Renal pelvis (tissue), 4 donors: Measurements from ENCODE around the gene ANGEL1. TPM values are rescaled to one million over a fixed set of nuclear protein-coding genes. Genes with fewer than 3 reads are reported as not detected.

Experiments used
- DNase-seq: peaks from one replicate; pipeline ENCODE4 v3.0.0-alpha.2; 2013
- polyA plus RNA-seq, 3 donors: library from polyadenylated mRNA; unstranded; fragments of 120-200 nt; gene quantifications; one replicate each; pipeline ENCODE4 v1.2.1, GENCODE V29; 2013; ENCODE audit not compliant: insufficient read length in 3 of 3

ANGEL1 gene
- polyA plus RNA-seq, 3 donors: 24.1 to 37.7 (median 36.3) TPM

DNA sequence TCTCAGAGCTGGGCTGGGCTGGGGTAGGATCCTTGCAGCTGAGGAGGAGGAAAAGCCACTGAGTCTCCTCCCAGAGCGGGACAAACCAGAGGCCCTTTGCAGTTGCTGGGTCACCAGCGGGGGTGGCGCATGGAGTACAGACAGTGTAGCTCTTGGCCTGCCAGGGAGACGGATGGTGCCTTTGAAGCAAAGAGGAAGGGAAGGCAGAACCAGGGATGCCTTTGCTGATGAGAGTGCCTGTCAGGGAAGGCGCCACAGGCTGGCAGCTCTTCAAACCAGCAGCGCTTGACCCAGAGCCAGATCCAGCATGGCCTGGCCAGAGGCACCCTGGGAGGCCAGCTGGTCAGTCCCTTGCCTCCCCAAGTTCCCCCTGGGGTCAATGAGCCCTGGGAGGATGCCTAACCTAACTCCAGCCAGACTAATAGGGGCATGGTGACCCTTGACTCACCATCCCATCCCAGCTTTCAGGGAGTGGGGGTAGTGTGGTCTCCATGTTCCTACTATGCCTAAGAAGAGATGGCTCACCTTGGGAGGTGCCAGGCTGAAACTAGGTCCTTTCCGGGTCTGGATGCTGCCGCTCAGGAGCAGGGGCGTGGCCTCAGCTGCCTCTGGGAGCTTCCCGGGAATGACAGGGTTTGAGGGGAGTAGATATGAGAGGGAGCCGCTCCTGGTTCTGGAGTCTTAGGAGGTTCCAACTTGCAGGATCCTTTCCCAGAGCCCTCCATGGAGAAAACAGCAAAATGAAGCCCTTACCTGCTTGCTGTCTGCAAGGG lies 31.6 kb downstream of the ANGEL1 start:
- DNase-seq: no peak

DNA sequence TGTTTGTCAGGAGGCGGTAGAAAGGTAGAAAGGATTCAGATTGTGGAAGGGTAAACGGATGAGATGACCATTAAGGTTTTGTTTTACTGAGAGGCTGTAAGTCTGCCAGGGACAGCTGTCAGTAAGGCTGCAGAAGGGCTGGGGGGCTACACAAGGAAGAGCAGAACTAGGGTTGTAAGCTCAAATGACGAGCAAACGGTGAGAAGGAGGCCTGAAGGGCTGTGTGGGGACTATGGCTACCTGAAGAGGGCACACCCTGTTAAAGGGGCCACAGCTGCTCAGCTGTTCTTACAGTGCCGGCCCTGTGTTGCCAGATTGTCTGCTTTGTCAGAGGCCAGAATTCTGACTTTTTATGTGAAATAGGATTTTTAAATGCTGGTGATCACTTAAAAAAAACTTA lies 32.3 kb downstream of the ANGEL1 start:
- no peak for DNase-seq

DNA sequence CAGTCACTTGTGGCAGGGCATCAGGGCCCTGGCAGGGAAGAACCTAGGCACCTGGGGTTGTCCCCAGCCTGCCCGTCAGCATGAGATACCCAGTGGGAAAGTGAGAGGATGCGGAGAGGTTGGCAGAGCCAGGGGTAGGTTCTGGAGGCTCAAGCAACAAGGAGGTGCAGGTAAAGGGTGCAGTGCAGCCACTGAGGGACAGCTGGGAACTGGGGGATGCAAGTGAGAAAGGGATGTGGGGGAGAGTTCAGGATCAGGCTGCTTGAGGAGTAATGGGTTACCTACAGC lies 32.7 kb downstream of the ANGEL1 start:
- DNase-seq: no peak

DNA sequence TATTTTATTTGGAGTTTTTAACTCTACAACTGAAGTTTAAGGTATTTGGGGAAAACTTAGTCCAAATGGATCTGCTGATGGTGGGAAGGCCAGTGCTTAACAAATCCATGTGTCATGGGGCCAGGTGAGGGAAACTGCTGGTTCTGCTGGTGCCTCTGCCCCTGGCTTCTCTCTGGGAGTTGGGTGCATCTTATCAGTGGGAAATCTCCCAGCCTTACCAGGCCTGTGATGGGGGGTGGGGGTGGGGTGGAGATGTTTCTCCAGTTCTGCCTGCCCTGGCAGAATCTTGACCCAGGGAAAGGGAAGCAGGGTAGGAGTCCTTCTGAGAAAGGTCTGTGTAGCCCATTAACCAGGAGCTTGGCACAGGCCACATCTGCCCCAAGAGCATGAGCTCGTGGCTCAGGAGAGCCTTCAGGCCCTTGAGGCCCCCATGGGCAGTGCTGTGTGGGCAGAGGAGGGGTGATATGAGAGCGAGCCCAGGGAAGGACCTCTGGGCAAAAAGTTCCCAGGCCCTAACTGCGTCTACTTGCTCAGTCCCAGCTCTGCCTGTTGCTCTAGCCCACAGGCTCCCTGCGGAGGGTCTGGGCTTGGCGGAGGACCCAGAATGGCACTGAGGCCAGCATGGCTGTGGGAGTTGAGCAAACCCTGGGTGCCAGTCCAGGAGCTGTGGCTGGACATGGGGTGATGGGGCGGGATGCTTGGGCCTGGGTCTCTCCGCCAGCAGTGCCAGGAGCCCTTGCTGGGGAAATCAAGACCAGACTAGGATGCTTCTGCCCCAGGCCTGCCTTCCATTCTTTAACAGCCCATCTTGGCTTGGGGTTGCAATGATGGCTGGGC lies 33.2 kb downstream of the ANGEL1 start:
- DNase-seq: no peak

DNA sequence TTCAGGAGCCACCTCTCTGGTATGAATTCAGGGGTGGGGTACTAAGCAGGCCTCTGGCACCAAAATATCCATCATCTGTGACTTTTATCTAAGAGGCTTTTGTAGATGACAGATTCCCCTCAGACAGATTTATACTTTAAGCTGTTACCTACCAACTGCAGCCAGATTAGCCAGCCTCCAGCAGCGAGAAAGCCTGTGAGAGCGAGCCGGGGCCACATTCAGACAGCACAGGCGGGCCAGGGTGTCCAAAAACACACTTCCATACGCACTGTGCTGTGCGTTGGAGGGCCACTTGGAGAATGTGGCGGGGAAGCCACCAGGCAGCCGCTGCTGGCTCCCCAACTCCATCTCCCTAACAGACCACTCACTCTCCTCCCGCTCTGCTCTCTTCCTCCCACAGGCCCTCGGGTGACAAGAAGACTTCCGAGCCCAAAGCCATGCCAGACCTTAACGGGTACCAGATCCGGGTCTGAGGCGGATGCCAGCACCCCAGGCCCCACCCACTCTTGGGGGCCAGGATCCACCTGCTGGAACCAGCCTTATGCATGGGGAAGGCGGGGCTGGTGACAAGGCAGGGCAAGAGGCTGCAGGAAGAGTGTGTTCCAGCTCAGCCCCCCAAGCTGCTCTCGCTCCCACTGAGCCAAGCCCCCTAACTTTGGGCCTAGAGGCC lies 34.0 kb downstream of the ANGEL1 start:
- DNase-seq: no peak

DNA sequence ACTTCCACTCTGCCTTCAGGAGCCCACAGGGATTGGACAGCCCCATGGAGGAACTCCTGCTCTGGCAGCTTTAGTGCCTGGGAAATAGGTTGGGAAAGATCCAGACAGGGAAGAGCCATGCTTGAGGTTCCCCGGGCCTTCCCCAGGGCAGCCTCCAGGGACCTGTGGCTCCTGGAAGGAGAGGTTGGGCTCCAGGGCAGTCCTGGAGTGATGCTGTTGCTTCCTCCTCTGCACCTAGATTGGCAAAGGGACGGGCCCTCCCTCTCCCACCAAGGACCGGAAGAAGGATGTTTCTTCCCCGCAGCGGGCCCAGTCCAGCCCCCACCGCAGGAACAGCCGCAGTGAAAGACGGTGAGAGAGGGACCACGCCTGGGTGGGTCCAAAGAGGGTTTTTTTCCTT lies 35.0 kb downstream of the ANGEL1 start:
- DNase-seq: no peak

DNA sequence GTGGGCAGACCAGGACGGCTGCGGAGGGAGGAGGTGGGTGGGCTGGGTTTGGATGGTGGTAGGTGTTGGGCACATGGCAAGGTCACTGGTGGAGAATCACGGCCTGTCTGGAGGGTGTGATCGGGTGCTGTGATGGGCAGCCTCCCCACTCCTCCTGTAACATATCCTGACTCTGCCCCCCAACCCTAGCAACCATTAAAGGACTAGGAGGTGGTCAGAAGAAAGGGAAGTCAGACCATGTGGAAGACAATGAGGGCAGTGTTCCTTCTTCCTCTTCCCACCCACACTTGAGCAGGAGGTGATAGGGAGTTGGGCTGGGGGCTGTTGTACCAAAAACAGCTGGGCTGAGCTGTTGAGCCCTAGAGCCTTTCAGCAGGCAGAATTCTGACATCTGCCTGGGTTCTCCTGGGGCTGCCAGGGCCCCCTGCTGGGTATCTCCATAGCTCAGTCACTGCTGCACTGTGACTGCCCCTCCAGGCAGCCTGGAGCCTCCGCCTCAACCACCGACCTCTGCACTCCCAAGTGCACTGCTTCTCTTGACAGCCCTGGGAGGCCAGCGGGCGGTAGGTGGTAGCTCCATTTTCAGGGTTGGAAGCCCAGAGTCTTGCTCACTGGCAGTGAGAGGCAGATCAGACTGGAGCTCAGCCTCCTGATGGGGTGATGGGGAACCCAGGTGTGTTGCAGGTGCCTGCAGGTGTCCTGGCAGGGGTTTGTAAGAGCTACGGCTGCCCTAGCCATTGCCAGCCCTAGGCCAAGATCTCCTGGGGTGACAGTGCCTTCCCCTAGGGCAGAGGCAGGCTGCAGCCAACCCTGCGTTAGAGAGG lies 36.0 kb downstream of the ANGEL1 start:
- DNase-seq: no peak

DNA sequence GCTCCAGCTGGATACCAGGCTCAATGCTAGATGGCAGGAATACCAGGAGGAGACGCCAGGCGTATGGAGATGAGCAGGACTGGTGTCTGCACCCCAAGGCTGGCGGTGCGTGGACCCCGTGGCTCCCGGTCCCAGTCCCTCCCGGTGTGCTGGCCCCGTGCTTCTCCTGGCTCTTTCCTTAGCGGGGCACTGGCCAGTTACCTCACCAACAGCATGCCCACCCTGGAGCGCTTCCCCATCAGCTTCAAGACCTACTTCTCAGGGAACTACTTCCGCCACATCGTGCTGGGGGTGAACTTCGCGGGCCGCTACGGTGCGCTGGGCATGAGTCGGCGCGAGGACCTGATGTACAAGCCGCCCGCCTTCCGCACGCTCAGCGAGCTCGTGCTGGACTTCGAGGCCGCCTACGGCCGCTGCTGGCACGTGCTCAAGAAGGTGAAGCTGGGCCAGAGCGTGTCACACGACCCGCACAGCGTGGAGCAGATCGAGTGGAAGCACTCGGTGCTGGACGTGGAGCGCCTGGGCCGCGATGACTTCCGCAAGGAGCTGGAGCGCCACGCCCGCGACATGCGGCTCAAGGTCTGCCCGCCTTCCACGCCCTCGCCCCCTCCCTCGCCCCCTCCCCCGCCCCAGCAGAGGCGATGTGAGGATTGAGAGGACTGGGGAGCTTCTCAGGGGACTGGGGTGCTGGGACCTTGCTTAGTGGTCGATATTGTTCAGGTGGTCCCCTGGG lies 36.8 kb downstream of the ANGEL1 start:
- no peak for DNase-seq

DNA sequence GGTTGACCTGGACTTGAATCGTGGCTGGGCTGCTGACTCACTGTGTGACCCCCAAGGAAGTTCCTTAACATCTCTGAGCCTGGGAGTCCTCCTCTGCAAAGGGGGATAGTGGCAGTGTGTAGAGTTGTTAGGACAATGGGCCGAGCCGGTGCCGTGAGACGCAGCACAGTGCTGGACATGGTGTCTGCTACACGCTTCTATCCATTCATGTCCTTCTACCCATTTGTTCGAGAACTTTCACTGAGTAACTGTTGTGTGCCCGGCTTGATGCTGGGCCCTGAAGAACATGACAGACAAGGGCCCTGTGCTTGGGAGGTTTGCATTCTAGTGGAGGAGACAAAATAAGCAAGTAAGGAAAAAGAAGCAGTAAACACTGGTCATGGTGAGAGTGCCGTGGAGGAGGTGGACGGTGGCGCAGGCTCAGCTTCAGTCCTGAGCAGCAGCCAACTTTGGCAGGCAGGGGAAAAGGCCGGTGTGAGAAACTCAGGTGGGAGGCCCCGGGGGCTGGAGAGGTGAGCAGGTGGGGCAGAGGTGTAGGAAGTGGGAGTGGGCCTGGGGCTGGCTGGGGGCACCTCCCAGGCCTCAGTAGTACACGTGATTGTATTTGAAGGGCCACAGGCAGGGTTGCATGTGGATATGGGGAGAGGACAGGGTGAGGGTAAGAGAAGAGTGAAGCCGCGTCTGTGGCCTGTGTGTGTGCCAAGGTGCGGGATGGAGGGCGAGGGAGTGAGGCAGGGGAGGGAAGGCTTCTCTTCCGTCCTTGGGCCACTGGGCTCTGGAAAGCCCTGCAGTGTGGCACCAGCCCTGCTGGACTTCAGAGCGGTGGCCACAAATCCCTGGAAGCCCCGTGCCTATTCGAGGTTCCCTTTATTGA lies 37.6 kb downstream of the ANGEL1 start:
- DNase-seq: no peak

DNA sequence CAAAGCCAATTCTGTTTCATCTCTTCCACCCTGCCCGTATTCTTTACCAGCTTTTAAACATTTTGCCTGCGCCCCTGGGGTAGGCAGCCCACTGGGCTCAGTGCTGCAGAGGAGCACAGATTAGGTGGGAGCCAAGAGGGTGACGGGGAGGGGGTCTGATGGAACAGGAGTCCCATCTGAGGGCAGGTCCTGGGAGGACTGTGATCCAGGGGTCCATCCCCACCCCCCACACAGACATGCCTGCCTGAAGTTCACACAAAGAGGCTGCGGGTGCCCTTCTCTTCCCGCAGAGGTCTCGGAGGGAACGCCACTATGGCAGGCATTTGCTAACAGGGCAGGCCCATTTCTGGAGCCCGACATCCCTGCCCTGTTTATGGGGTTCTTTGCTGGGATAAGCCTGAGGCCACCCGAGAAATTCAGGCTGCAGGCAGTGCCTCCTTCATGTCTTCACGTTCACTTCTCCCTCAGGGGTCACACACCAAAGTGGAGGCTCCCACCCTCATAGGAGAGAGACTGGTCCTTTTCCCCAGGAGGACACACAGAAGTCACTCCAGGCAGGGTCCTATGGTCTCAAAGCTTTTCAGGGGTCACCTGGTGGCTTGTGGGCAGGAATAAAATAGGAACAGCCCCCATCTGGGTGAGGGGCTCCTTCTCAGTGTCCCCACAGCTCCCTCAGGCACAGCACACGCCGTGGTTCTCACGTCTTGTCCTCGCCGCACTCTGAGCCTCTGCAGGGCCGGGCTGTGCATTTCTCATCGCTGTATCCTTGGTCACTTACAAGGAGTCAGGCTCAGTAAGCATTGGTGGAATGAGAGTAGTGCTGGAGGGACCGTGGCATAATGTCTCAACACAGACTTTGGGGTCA lies 38.5 kb downstream of the ANGEL1 start:
- DNase-seq: no peak

DNA sequence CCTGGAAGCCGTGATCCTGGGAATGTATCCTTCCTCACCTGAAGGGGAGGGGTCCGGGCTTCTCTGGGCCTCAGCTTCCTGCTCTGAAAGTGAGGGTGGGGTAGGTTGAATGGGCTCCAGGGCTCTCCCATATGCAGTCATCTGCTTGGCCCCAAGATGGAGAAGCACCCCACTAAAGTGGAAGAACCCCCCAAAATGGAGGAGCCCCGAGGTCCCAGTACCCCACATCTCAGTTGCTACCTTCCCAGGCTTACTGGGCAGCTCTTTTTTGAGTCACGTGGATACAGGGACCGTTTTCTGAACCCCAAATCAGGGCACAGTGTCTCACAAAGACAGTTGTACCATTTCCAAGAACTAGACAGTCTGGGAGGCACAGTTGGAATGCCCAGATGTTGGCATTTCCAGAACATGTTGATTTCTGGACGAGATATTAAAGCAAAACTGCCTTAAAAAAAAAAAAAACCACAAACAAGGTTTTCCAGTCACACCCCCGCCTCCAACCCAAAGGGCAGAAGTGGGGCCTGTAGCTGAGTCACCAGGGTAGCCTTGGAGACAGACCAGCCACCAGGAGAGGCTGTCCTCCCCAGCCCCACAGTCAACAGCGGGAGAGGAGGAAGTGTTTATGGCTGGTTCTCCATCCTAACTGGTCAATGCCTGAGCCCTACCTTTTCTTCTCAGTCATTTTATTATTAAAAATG lies 39.3 kb downstream of the ANGEL1 start:
- no peak for DNase-seq

DNA sequence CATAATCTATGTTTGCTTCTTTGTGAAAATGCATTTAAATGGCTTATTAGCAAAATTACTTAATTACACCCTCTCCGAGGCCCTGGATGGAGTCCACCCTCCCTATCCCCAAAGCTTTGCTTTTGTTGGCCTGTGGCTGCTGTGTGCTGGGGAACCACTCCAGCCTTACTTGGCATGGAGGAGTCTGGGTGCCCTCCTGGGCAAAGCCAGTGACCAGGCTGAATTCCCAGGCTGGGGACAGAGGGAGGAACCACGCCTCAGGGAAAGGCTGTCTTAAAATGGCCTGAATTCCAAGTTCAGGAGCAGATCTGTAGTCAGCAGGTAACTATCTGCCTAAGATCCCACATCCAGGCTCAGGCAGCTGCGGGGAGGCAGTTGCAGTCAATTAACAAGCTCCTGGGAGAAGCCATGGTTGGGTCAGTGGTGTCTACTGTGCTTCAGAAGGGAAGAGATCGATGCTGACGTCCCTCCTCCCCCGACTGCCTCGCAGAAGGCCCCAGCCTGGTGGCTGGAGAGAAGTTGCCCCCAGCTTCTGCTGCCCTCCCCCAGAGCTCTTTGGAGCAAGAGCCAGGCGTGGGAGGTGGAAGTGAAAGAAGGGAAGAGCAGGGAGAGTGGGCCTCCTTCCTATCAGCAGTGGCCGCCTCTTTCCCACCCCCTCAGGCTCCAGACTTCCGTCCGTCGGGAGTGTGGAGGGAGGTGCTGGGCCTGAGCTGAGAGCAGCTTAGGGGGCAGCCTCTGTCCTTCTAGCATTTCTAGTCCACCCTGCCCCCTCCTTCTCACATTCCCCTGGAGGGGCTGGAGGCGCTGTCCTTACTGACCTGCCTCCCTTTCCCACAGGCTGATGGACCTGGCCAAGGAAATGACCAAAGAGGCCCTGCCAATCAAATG lies 40.1 kb downstream of the ANGEL1 start:
- peak; percentile 89 for DNase-seq

DNA sequence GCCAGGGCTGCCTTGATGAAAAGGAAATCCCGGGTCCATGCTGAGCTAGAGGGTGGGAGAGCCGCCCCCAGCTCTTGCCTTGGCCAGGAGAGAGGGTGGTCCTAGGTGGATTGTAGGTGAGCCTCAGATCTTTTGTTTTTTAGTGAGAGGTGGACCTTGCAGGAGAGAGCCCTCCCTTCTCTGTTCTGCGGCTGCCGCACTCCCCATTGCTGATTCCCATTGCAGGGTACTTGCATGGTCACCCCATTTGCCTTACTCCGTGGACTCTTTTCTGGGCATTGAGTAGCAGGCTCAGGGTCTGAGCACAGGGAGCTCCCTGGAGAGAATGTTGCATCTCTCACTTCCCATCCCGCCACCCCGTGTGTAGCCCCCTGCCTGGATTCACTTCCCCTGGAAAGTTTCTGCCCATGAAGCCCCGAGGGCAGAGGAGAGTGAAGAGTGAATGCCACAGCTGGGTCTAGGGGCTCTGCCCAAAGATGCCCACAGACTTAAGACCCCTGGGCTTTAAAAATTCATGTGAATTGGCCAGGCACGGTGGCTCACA lies 41.2 kb downstream of the ANGEL1 start:
- no peak for DNase-seq

DNA sequence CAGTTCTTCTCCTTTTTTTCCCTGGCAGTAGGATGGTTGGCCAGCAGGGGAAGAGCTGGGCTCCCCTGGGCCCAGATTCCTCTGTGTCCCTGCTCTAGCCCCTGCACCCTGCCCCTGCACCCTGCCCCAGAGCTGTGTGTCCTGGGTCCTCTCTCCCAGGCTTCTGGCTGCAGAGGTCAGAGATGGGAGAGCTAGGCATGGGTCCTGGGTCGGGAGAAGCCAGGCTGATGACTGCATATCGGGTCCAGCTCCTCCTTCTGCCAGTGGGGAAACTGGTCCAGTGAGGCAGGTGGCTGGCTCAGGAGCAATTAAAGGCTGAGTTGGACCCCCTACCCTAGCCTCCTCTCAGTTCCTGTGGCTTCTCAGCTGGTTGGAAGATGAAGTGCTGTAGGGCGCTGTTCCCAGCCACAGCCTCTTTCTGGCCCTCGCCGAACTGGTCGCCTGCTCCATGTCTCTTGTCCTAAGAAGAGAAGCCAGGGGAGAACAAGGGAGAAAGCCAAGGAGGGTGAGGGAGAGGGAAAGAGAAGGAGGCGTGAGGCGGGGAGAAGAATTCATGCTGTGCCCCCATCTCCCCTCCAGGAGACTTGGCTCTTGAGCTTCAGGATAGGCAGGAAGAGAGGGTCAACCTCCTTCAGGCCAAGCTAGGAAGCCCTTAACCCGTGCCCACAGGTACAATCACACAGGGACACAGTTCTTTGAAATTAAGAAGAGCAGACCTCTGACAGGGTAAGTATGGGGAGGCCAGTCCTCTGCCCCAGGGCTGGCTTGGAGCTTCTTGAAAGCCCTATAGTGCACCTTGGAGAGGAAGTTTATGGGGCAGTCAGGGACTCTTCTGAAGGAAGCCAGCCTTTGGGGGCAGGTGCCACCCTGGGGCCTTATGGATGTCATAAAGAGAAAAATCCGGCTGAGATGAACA lies 41.9 kb downstream of the ANGEL1 start:
- no peak for DNase-seq

DNA sequence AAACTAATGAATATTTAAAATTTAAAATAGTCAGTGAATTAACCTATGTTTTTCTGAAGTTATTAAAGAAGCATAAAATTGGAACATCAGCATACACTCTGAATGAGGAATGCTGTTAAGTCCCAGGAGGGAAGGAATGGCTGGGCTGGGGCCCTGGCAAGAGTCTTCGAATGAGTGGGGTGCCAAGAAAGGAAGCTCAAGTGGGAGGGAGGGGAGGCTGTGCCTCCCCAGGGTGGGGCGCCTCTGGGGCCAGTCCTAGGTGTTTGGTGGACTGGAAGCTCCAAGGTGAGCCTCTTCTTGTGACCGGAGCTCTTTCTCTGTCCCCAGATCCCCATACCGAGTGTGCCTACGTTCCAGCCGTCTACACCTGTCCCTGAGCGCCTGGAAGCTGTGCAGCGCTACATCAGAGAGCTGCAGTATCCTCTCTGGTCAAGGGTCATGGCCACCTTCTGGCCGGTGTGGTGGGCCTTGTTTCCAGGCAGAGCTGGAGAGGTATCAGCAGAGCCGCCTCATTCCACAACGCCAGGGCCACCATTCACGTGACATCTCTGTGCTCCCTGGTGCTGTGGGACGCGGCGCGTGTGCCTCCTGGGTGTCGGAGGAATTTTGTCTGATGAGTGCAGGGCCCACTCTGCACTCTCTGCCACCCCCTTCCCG lies 42.9 kb downstream of the ANGEL1 start:
- no peak for DNase-seq
